ENCODE data around the gene CCDC24.

DNA sequence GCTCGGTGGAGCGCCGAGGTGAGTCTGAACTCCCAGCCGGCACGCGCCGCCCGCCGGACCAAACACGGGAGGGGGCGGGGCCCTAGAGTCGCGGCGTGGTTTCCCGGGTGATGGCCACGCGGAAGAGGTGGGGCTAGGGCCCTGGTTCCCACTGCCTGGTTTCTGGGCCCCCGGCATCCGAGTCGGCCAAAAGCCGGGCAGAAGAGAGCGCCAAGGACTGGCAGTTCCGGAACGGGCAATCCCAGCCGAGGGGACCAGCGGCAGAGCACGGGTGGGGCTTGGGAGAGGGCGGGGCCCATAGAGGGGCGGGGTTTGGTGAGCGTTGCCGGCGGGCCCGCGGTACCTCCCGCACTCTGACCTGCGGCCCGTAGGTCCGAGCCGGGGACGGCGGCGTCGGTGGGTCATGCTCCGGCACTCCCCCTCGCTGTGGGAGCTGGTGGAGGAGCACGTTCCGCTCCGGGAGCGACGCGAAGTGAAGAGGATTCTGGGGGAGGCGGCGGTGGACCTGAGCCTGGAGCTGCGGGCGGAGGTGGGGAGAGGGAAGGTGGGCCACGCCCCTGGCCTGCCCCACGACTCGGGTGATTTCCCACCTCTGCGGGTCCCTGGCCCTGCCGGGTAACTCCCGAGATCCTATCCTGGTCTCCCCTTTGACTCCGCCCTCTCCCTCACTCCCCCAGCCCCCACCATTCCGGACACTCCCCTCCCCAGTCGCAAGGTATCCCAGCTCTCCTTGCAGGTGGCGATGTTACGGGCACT lies at the start of gene CCDC24:
- TF ChIP-seq POLR2A (IDR thresholded peaks at IDR 0.05) (no peak), POLR2AphosphoS5 (IDR thresholded peaks at IDR 0.05) (peak; percentile 65 to 85 (median 79))
- TF ChIP-seq, protein P1, sequence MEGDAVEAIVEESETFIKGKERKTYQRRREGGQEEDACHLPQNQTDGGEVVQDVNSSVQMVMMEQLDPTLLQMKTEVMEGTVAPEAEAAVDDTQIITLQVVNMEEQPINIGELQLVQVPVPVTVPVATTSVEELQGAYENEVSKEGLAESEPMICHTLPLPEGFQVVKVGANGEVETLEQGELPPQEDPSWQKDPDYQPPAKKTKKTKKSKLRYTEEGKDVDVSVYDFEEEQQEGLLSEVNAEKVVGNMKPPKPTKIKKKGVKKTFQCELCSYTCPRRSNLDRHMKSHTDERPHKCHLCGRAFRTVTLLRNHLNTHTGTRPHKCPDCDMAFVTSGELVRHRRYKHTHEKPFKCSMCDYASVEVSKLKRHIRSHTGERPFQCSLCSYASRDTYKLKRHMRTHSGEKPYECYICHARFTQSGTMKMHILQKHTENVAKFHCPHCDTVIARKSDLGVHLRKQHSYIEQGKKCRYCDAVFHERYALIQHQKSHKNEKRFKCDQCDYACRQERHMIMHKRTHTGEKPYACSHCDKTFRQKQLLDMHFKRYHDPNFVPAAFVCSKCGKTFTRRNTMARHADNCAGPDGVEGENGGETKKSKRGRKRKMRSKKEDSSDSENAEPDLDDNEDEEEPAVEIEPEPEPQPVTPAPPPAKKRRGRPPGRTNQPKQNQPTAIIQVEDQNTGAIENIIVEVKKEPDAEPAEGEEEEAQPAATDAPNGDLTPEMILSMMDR (IDR thresholded peaks at IDR 0.05 in 8 of 11, conservative IDR thresholded peaks at IDR 0.05 in 3 of 11) = no peak
